PC-9 (cell line): ENCODE results near the gene LDLRAD3.

ENCODE experiments used
- CTCF ChIP-seq: fragments of 200-600 bp; sonication (generic); conservative IDR thresholded peaks from 2 replicates; pipeline ENCODE4 v1.6.1; 2017; ENCODE audit warnings: mixed run types, antibody characterized with exemption, mild to moderate bottlenecking, moderate library complexity
- EZH2 ChIP-seq: fragments of 200-600 bp; sonication (generic); IDR thresholded peaks from 2 replicates; pipeline ENCODE4 v1.8.0; 2017; ENCODE audit warnings: antibody characterized with exemption, low read depth

DNA sequence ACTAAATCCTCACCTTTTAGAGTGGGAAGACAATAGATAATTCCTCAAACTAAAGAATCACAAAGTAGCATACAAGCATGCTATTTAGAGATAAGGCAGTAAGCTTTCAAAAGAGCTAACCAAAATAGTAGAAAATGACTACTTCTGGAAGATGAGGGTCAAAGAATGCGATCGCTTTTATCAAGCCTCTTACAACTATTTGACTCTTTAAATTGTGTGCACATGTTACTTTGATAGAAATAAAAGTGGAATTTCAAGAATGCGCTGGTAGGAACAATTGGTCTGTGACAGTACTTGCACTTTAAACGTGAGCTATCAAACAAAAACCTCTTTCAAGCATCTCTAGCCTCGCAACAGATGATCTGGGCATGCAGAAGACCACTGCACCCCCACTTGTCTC is 248.1 kb downstream of the LDLRAD3 start:
- TF ChIP-seq CTCF (no peak), EZH2 (no peak)
